ENCODE data around the gene LASP1NB.

DNA sequence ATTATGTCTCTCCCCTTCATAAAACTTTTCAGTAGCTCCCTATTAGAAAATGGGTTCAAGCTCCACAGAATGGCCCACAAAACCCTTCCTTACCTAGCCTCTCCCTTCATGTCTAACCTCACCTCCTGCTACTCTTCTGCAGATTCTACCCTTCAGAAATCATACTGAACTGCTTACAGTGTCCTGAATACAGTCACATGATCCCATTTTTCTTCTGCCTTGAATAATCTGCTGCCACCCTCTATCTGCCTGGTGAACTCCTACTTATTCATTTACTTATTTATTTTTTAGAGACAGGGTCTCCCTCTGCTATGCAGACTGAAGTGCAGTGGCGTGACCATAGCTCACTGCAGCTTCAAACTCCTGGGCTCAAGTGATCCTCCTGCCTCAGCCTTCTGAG is 15.0 kb downstream of the LASP1NB start:
- TF ChIP-seq EZH2 (IDR thresholded peaks at IDR 0.05; ENCODE audit: insufficient read depth, poor library complexity, severe bottlenecking) (no peak), EZH2phosphoT487 (IDR thresholded peaks at IDR 0.05; ENCODE audit: insufficient read depth, low read depth) (no peak)
